Measurements from ENCODE around the gene LOXL1. TPM values are rescaled to one million over a fixed set of nuclear protein-coding genes. Genes with fewer than 3 reads are reported as not detected.

The LOXL1 gene
- total RNA-seq, 2 donors from 2014 or later = 8.6 to 14.5 TPM

DNA sequence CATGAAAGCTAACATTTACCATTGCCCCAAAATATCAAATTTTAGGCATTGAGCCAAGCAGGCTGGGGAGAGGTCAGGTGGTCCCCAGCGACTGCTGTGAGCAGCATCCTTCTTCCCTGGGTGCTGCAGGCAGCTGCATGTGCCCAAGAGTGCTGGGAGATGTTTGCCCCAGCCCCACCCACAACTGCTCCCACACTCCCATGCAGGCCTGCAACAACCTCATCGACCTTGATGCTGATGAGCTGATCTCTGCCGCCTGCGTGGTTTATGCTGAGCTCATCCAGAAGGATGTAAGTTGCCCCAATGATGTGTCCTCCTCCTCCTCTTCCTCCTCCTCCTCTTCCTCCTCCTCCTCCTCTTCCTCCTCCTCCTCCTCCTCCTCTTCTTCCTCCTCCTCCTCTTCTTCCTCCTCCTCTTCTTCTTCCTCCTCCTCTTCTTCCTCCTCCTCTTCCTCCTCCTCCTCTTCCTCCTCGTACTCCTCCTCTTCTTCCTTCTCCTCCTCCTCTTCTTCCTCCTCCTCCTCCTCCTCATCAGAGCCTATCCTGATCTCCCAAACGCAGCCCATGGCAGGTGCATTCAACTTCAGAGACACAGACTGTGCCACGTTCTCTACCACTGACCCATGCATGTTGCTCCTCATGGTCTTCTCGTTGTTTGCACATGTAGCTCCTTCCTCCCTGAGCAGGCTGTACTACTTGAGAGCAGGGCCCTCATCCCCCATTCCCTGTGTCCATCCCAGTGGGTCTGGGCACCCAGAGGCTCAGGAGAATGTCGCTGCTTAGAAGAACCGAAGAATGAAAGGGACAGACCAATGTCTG, 37.8 kb upstream of the LOXL1 start:
- intact Hi-C loops (cut with DNase I) = no loop called here
- H3K36me3 ChIP-seq (replicated peaks in 1 of 2; ENCODE audit: insufficient read depth in 1 of 2, low read depth in 2 of 2) = no peaks in the 10 kb centered on the region
- H3K4me3 ChIP-seq = no peak overlapping the region
- H3K9me3 ChIP-seq = peaks cover 0 to 7% (median 0%) of the 10 kb centered on the region in 3 donors
- DNase-seq (no peak), ATAC-seq (no peak)
- 43 to 53% methylated on average over 10 of the region's 10 CpGs for WGBS, 2 donors
- H3K27ac ChIP-seq = no peak overlapping the region
- no peaks in the 10 kb centered on the region for H3K4me1 ChIP-seq
- TF ChIP-seq POLR2A (IDR thresholded peaks at IDR 0.05) = no peak
- TF ChIP-seq, protein P1, sequence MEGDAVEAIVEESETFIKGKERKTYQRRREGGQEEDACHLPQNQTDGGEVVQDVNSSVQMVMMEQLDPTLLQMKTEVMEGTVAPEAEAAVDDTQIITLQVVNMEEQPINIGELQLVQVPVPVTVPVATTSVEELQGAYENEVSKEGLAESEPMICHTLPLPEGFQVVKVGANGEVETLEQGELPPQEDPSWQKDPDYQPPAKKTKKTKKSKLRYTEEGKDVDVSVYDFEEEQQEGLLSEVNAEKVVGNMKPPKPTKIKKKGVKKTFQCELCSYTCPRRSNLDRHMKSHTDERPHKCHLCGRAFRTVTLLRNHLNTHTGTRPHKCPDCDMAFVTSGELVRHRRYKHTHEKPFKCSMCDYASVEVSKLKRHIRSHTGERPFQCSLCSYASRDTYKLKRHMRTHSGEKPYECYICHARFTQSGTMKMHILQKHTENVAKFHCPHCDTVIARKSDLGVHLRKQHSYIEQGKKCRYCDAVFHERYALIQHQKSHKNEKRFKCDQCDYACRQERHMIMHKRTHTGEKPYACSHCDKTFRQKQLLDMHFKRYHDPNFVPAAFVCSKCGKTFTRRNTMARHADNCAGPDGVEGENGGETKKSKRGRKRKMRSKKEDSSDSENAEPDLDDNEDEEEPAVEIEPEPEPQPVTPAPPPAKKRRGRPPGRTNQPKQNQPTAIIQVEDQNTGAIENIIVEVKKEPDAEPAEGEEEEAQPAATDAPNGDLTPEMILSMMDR (IDR thresholded peaks at IDR 0.05) = no peak
- no peaks in the 10 kb centered on the region for H3K27me3 ChIP-seq

DNA sequence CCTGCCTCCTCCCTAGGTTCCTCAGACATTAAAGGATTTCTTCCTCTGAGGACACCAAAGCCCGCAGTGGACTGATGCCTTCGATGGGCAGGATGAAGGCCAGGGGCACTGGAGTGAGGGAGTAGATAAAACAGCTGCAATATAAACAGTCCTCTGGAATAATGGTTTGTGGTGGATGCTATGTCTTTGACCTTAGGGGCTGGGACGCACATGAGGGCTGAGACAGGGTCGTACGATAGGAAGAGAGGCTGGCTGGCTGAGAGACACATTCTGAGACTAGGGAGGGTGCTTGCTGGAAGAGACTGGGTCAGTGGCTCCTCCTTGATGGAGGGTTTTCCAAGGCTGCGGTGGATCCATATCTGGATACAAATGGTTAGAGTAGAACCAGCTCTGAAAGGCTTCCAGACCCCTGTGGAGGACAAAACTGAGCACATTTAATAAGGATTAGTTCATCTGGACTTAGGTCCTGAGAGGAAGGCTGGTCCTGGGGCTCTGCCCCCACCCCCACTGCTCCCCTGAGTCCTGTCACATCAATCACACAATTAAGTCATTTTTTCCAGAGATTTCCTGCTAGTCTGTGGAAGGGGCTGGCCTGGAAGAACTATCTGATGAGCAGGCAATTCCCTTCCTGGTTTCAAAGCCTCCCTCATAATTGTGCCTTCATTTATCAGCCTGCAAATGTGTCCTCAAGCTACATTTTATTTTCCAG, 37.1 kb upstream of the LOXL1 start:
- ATAC-seq (no peak), DNase-seq (no peak)
- H3K4me3 ChIP-seq = no peak overlapping the region
- peaks cover 0 to 7% (median 0%) of the 10 kb centered on the region in 3 donors for H3K9me3 ChIP-seq
- H3K27me3 ChIP-seq = no peaks in the 10 kb centered on the region
- H3K4me1 ChIP-seq = no peaks in the 10 kb centered on the region
- no peak overlapping the region for H3K27ac ChIP-seq
- WGBS, 2 donors = 47 to 49% methylated on average over 6 of the region's 6 CpGs
- intact Hi-C loops (cut with DNase I) = no loop called here
- H3K36me3 ChIP-seq (replicated peaks in 1 of 2; ENCODE audit: insufficient read depth in 1 of 2, low read depth in 2 of 2) = no peaks in the 10 kb centered on the region
- TF ChIP-seq POLR2A (IDR thresholded peaks at IDR 0.05) = no peak
- TF ChIP-seq, protein P1 (IDR thresholded peaks at IDR 0.05) = no peak

DNA sequence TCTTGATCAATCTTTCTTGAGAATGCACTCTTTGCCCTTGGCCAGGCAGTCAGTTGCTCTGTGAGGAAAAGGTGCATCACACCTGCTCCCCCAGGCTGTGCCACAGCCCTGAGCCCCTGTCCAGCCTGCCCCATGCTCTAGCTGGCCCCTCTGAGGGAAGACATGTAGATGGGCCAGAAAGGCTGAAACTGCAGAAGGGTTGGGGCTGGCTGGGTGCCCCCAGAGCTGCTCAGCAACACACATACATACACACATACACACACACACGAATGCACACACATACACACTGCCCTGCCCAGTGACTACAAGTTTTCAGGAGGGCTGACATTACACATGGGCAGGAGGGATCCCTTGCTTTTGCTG, 36.5 kb upstream of the LOXL1 start:
- 33% methylated on average over 1 of the region's 1 CpG; no CpG with 5 or more reads in 1 of the 2 donors for WGBS, 2 donors
- DNase-seq (no peak), ATAC-seq (no peak)
- no peak overlapping the region for H3K27ac ChIP-seq
- no peaks in the 10 kb centered on the region for H3K27me3 ChIP-seq
- H3K36me3 ChIP-seq (replicated peaks in 1 of 2; ENCODE audit: insufficient read depth in 1 of 2, low read depth in 2 of 2) = no peaks in the 10 kb centered on the region
- no peaks in the 10 kb centered on the region for H3K4me1 ChIP-seq
- intact Hi-C loops (cut with DNase I) = no loop called here
- TF ChIP-seq, protein P1 (IDR thresholded peaks at IDR 0.05) = no peak
- H3K9me3 ChIP-seq = peaks cover 0 to 7% (median 0%) of the 10 kb centered on the region in 3 donors
- no peak overlapping the region for H3K4me3 ChIP-seq

DNA sequence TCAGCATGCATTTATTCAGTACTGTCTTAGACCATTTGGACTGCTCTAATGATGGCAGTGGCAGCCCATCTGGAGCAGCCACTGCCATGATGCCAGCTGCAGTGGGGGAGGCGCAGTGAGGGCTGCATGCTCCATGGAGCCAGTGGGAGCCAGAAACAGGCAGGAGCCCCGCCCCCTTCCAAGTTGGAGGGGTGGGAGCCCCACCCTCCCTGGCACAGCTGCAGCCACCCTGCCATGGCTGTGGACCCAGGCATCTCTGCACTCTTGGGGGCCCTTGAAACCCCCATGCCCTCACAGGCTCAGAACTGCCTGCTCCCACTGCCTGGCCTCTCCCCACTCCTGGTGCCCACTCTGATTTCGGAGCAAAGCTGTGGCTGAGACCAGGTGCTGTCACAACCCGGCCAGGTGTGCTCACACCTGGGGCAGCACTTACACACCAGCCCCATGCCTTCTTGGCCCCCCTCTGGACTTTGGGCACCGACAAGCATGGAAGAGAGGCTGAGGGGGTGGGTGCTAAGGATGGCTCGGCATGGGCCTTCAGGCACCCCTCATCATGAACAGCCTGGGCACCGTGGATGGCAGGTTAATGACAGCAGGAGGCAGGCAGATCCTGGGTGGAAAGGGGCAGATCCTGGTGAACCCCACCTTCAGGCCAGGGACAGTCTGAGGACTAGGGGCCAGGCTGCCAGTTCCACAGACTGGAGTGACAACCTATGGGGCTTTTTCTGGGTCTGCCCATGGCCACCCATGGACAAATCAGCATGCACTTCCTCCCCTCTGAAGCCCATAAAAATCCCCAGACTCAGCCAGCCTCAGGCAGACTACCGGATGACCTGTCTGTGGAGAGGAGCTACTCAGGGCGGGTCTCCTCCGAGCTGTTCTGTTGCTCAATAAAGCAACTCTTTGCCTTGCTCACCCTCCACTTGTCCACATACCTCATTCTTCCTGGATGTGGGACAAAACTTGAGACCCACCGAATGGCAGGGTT, 34.6 kb upstream of the LOXL1 start:
- no peak for TF ChIP-seq POLR2A (IDR thresholded peaks at IDR 0.05)
- TF ChIP-seq, protein P1 (IDR thresholded peaks at IDR 0.05) = no peak
- H3K4me1 ChIP-seq = no peaks in the 10 kb centered on the region
- peaks cover 0 to 7% (median 0%) of the 10 kb centered on the region in 3 donors for H3K9me3 ChIP-seq
- no peak for ATAC-seq
- H3K27me3 ChIP-seq = no peaks in the 10 kb centered on the region
- 75 to 78% methylated on average over 7 to 11 of the region's 11 CpGs for WGBS, 2 donors
- H3K4me3 ChIP-seq = no peak overlapping the region
- intact Hi-C loops (cut with DNase I) = no loop called here
- H3K36me3 ChIP-seq (replicated peaks in 1 of 2; ENCODE audit: insufficient read depth in 1 of 2, low read depth in 2 of 2) = no peaks in the 10 kb centered on the region
- DNase-seq = no peak
- no peak overlapping the region for H3K27ac ChIP-seq

All from body of pancreas (tissue), 4 donors.